ENCODE results near the gene DPM3. TPM values are rescaled to one million over a fixed set of nuclear protein-coding genes. Genes with fewer than 3 reads are reported as not detected.

The DPM3 gene
- total and polyA plus RNA-seq, 9 of the 15 experiments (the other 6 are each of a cell fraction or from before 2014, with no cell fraction given) = 3.7 to 120 (median 36.4) TPM

DNA sequence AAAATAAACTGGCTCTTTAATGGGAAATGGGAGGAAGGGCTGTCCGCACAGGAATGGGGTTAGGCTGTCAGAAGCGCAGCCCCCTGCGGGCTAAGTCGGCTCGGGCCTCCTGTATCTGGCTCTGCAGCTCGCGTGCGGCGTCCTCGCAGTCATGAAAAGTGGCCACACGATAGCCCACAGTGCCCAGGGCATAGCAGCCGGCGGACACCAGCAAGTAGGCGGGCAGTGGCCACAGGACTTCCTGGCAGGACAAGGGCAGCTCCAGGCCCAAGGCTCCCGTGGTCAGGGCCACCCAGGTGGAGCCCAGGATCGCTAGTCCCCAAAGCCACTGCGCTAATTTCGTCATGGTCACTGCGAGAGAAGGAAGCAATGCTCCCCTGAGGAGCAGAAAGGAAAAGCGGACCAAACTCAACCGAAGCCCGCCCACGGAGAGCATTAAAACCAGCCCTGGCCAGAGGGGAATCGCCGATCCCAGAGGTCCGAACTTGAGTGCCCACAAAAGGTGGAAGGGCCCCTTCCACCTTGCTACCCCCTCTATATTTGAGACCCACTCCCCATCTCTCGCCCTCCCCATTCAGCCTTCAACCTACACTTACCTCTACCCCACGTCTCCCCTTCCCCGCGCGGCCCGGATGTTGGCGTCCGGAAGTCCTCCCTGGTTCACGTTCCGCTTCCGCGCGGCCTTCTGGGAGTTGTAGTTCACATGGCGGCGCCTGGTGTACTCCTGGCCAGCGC lies at the start of gene DPM3 (continued):
- TF ChIP-seq, protein P1, sequence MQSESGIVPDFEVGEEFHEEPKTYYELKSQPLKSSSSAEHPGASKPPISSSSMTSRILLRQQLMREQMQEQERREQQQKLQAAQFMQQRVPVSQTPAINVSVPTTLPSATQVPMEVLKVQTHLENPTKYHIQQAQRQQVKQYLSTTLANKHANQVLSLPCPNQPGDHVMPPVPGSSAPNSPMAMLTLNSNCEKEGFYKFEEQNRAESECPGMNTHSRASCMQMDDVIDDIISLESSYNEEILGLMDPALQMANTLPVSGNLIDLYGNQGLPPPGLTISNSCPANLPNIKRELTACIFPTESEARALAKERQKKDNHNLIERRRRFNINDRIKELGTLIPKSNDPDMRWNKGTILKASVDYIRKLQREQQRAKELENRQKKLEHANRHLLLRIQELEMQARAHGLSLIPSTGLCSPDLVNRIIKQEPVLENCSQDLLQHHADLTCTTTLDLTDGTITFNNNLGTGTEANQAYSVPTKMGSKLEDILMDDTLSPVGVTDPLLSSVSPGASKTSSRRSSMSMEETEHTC (IDR thresholded peaks at IDR 0.05) = no peak
- no peak for TF ChIP-seq TFE3 (CRISPR knock-in tag; IDR thresholded peaks at IDR 0.05)
- TF ChIP-seq DNMT1 (IDR thresholded peaks at IDR 0.05) = no peak
- TF ChIP-seq, protein P2, sequence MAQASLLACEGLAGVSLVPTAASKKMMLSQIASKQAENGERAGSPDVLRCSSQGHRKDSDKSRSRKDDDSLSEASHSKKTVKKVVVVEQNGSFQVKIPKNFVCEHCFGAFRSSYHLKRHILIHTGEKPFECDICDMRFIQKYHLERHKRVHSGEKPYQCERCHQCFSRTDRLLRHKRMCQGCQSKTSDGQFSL (CRISPR knock-in tag; IDR thresholded peaks at IDR 0.05) = no peak
- TF ChIP-seq, protein P2 (tag; IDR thresholded peaks at IDR 0.05) = no peak
- 0 out of 2 replicates have a peak, but pooled peaks have one; percentile 20 for TF ChIP-seq PRMT5 (CRISPR knock-in tag; IDR thresholded peaks at IDR 0.05)
- no peak for TF ChIP-seq ZNF583 (CRISPR knock-in tag; IDR thresholded peaks at IDR 0.05)
- TF ChIP-seq RBM39 (optimal IDR thresholded peaks at IDR 0.05; ENCODE audit: low read depth, low read length) = no peak
- TF ChIP-seq, protein P3, sequence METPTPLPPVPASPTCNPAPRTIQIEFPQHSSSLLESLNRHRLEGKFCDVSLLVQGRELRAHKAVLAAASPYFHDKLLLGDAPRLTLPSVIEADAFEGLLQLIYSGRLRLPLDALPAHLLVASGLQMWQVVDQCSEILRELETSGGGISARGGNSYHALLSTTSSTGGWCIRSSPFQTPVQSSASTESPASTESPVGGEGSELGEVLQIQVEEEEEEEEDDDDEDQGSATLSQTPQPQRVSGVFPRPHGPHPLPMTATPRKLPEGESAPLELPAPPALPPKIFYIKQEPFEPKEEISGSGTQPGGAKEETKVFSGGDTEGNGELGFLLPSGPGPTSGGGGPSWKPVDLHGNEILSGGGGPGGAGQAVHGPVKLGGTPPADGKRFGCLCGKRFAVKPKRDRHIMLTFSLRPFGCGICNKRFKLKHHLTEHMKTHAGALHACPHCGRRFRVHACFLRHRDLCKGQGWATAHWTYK (CRISPR knock-in tag; IDR thresholded peaks at IDR 0.05) = no peak
- no peak for TF ChIP-seq SAFB2 (IDR thresholded peaks at IDR 0.05; ENCODE audit: borderline replicate concordance, low read depth, low read length, severe bottlenecking)
- no peak for TF ChIP-seq GABPB2 (CRISPR knock-in tag; conservative IDR thresholded peaks at IDR 0.05)
- TF ChIP-seq ZC3H11A (IDR thresholded peaks at IDR 0.05; ENCODE audit: low read depth, low read length) = no peak
- TF ChIP-seq TRIM24 (IDR thresholded peaks at IDR 0.05) = peak in 1 of 2 experiments; percentile 90; a peak in 2 of 4 replicates
- TF ChIP-seq, protein P4, sequence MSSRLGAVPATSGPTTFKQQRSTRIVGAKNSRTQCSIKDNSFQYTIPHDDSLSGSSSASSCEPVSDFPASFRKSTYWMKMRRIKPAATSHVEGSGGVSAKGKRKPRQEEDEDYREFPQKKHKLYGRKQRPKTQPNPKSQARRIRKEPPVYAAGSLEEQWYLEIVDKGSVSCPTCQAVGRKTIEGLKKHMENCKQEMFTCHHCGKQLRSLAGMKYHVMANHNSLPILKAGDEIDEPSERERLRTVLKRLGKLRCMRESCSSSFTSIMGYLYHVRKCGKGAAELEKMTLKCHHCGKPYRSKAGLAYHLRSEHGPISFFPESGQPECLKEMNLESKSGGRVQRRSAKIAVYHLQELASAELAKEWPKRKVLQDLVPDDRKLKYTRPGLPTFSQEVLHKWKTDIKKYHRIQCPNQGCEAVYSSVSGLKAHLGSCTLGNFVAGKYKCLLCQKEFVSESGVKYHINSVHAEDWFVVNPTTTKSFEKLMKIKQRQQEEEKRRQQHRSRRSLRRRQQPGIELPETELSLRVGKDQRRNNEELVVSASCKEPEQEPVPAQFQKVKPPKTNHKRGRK (tag; IDR thresholded peaks at IDR 0.05) = no peak
- TF ChIP-seq TAL1 (IDR thresholded peaks at IDR 0.05) = no peak
- TF ChIP-seq ZNF41 (CRISPR knock-in tag; conservative IDR thresholded peaks at IDR 0.05) = no peak
- TF ChIP-seq ZFPM2 (CRISPR knock-in tag; IDR thresholded peaks at IDR 0.05) = no peak
- TF ChIP-seq ZNF444 (CRISPR knock-in tag; IDR thresholded peaks at IDR 0.05) = no peak
- no peak for TF ChIP-seq NFYB (IDR thresholded peaks at IDR 0.05; ENCODE audit: extremely low read depth, insufficient read length)
- TF ChIP-seq HBP1 (CRISPR knock-in tag; IDR thresholded peaks at IDR 0.05) = peak; percentile 24; the same call in 1 of the 2 replicates
- 0 out of 2 replicates have a peak, but pooled peaks have one; percentile 42 for TF ChIP-seq BRD4 (IDR thresholded peaks at IDR 0.05)

Measured in K562 (cell line).